HL-60 (cell line): ENCODE measurements around the gene ABCC8.

Experiments used
- DNase-seq, 2 experiments: peaks; one replicate each; pipeline ENCODE4 v3.0.0-alpha.2; 2010 to 2020; ENCODE audit warnings: low read depth in 1 of 2, low spot score in 1 of 2
- H3K27ac ChIP-seq: fragments of 250-450 bp; sonication (Bioruptor Pico); replicated peaks from 2 replicates; pipeline ENCODE4 v1.5.1; 2020; ENCODE audit warnings: mild to moderate bottlenecking, moderate library complexity
- H3K27me3 ChIP-seq: fragments of 250-450 bp; sonication (Bioruptor Pico); 2 replicates; pipeline ENCODE4 v1.5.1; 2021; ENCODE audit warnings: mild to moderate bottlenecking, moderate library complexity; ENCODE audit not compliant: insufficient read depth, poor library complexity, severe bottlenecking
- H3K4me3 ChIP-seq: replicated peaks from 2 replicates; pipeline ENCODE4 v1.5.1; 2011; ENCODE audit warnings: mild to moderate bottlenecking, control low read depth, low read length; ENCODE audit not compliant: insufficient read depth
- CTCF ChIP-seq: IDR thresholded peaks from one replicate; pipeline ENCODE4 v1.5.1; 2011; ENCODE audit warnings: low read length, control low read depth, inconsistent platforms; ENCODE audit not compliant: insufficient read depth
- GABPA ChIP-seq: IDR thresholded peaks from 2 replicates; pipeline ENCODE4 v1.6.1; 2012; ENCODE audit warnings: low read depth
- POLR2AphosphoS5 ChIP-seq: IDR thresholded peaks from 2 replicates; pipeline ENCODE4 v1.6.1; 2012; ENCODE audit warnings: low read depth
- SPI1 ChIP-seq: IDR thresholded peaks from 2 replicates; pipeline ENCODE4 v1.6.1; 2012; ENCODE audit warnings: low read depth, mild to moderate bottlenecking, borderline replicate concordance
- TF ChIP-seq, protein P1 (sequence below): IDR thresholded peaks from 2 replicates; pipeline ENCODE4 v1.6.1; 2012; ENCODE audit warnings: low read depth; ENCODE audit not compliant: insufficient replicate concordance

ABCC8 gene

GRCh38 chr11:17399236-17399635, 77.4 kb downstream of the ABCC8 start:
- no peak overlapping the region for H3K27ac ChIP-seq
- peaks cover 2% of the 10 kb centered on the region for H3K27me3 ChIP-seq
- no peak for DNase-seq
- TF ChIP-seq POLR2AphosphoS5 (no peak), GABPA (no peak), CTCF (no peak), SPI1 (no peak)
- TF ChIP-seq, protein P1, sequence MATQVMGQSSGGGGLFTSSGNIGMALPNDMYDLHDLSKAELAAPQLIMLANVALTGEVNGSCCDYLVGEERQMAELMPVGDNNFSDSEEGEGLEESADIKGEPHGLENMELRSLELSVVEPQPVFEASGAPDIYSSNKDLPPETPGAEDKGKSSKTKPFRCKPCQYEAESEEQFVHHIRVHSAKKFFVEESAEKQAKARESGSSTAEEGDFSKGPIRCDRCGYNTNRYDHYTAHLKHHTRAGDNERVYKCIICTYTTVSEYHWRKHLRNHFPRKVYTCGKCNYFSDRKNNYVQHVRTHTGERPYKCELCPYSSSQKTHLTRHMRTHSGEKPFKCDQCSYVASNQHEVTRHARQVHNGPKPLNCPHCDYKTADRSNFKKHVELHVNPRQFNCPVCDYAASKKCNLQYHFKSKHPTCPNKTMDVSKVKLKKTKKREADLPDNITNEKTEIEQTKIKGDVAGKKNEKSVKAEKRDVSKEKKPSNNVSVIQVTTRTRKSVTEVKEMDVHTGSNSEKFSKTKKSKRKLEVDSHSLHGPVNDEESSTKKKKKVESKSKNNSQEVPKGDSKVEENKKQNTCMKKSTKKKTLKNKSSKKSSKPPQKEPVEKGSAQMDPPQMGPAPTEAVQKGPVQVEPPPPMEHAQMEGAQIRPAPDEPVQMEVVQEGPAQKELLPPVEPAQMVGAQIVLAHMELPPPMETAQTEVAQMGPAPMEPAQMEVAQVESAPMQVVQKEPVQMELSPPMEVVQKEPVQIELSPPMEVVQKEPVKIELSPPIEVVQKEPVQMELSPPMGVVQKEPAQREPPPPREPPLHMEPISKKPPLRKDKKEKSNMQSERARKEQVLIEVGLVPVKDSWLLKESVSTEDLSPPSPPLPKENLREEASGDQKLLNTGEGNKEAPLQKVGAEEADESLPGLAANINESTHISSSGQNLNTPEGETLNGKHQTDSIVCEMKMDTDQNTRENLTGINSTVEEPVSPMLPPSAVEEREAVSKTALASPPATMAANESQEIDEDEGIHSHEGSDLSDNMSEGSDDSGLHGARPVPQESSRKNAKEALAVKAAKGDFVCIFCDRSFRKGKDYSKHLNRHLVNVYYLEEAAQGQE = no peak
- H3K4me3 ChIP-seq = no peak overlapping the region

DNA sequence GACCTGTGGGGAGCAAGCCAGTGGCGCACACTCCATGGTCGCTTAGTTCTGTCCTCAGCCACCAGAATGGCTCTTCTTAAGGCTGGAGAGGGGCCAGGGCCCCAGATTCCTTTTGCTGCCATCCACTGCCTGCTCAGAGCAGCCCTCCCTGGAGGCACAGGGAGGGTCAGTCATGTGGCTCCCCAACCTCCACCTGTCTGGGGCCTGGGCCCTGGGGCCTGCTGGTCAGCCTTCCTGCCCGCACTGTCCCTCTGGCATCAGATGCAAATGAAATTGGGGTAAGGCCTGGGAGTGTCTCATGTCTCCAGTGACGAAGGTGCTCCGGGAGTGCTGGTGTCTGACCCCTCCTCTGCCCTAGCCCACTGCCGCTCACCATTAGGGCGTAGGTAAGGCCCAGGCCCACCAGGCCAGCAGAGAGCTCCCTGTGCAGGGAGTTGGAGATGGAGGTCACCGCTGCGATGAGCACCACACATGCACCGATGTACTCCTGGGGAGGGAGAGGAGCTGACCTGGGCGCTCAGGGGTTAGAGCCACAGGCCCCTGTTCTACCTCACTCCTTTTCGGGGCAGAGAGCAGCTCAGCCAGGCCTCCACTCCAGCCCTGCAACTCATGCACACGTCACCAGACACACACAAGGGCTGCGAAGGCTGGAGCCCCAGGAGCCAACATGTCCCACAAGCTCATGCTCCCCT, 79.2 kb downstream of the ABCC8 start:
- DNase-seq = no peak
- H3K27ac ChIP-seq = no peak overlapping the region
- TF ChIP-seq, protein P1 = no peak
- TF ChIP-seq CTCF = no peak
- TF ChIP-seq GABPA = no peak
- TF ChIP-seq SPI1 = no peak
- TF ChIP-seq POLR2AphosphoS5 = no peak
- no peak overlapping the region for H3K4me3 ChIP-seq
- H3K27me3 ChIP-seq = peaks cover 2% of the 10 kb centered on the region

DNA sequence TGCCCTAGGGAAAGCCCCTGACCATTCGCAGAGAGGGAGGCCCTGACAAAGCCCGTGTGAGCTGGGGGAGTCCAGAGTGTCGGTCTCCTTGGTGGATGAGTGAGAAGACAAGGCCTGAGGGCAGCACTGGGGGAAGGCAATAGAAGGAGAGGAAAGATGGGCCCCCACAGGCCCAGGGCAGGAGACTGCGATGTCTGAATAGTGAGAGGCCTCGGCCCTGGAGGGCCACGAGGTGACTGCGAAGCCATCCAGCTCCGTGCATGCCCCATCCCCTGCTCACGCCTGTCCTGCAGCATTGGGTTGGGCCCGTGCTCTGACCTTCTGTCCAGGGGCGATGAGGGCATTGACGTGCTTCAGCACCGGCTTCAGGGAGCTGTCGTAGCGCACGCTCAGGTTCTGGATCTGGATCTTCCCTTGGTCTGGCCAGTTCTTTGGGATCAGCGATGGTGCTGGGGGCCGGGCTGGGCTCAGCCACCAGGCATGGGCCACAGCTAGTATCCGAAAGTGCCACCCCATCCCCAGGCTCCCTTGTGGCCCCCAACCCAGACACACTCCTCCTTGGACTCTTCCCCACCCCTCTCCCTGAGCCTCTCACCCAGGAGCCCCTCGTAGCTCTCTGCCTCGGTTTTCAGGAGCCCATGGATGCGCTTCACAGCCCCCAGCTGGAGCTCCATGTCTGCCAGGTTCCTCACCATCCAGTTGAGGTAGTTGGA, 79.9 kb downstream of the ABCC8 start:
- TF ChIP-seq SPI1 = no peak
- TF ChIP-seq CTCF = no peak
- TF ChIP-seq POLR2AphosphoS5 = no peak
- TF ChIP-seq, protein P1 = no peak
- no peak for TF ChIP-seq GABPA
- Histone ChIP-seq H3K4me3 (no peak overlapping the region), H3K27me3 (peaks cover 2% of the 10 kb centered on the region), H3K27ac (no peak overlapping the region)
- no peak for DNase-seq
